ENCODE data around the gene GPSM1.

GRCh38 chr9:136339958-136340310 lies 12.6 kb downstream of the GPSM1 start:
- no peak for TF ChIP-seq CTCF (IDR thresholded peaks at IDR 0.05; ENCODE audit: insufficient read depth, low read length)
- no peak for TF ChIP-seq REST (IDR thresholded peaks at IDR 0.05; ENCODE audit: insufficient replicate concordance, low read depth)
- no peak for TF ChIP-seq GABPA (IDR thresholded peaks at IDR 0.05; ENCODE audit: low read depth)

All from HL-60 (cell line).